ENCODE results near the gene C8B. TPM values are rescaled to one million over a fixed set of nuclear protein-coding genes. Genes with fewer than 3 reads are reported as not detected.

The C8B gene
- total RNA-seq, 1 experiment from 2014 or later, result not detected

- Histone ChIP-seq H3K27me3 (peaks cover 21% of the 10 kb centered on the region; the same call in 1 of the 2 replicates), H3K36me3 (no peaks in the 10 kb centered on the region), H3K4me1 (no peaks in the 10 kb centered on the region), H3K27ac (no peak overlapping the region), H3K4me3 (no peak overlapping the region), H3K9me3 (replicated peaks) (no peaks in the 10 kb centered on the region)
- no peak for DNase-seq
Measured at GRCh38 chr1:56983484-56983883, 17.7 kb upstream of the C8B start.

- Histone ChIP-seq H3K27me3 (peaks cover 21% of the 10 kb centered on the region; the same call in 1 of the 2 replicates), H3K4me1 (no peaks in the 10 kb centered on the region), H3K9me3 (replicated peaks) (no peaks in the 10 kb centered on the region), H3K36me3 (no peaks in the 10 kb centered on the region), H3K27ac (no peak overlapping the region), H3K4me3 (no peak overlapping the region)
- DNase-seq, result no peak
Measured at GRCh38 chr1:56979986-56980755, 14.4 kb upstream of the C8B start.

GRCh38 chr1:56978819-56979218, 13.0 kb upstream of the C8B start:
- H3K4me3 ChIP-seq, result no peak overlapping the region
- no peaks in the 10 kb centered on the region for H3K4me1 ChIP-seq
- no peak for DNase-seq
- no peak overlapping the region for H3K27ac ChIP-seq
- no peaks in the 10 kb centered on the region for H3K9me3 ChIP-seq (replicated peaks)
- no peaks in the 10 kb centered on the region for H3K36me3 ChIP-seq
- H3K27me3 ChIP-seq, result peaks cover 21% of the 10 kb centered on the region; the same call in 1 of the 2 replicates

- Histone ChIP-seq H3K27ac (no peak overlapping the region), H3K27me3 (peaks cover 24% of the 10 kb centered on the region; the same call in 1 of the 2 replicates), H3K4me3 (no peak overlapping the region), H3K4me1 (no peaks in the 10 kb centered on the region), H3K9me3 (replicated peaks) (no peaks in the 10 kb centered on the region), H3K36me3 (no peaks in the 10 kb centered on the region)
- no peak for DNase-seq
Measured at GRCh38 chr1:56977910-56978309, 12.1 kb upstream of the C8B start.

GRCh38 chr1:56975446-56975845, 9.6 kb upstream of the C8B start:
- Histone ChIP-seq H3K4me1 (no peaks in the 10 kb centered on the region), H3K27me3 (peaks cover 13% of the 10 kb centered on the region; the same call in 1 of the 2 replicates), H3K36me3 (no peaks in the 10 kb centered on the region), H3K9me3 (replicated peaks) (no peaks in the 10 kb centered on the region), H3K27ac (no peak overlapping the region), H3K4me3 (no peak overlapping the region)
- DNase-seq, result no peak

- H3K4me3 ChIP-seq, result no peak overlapping the region
- H3K36me3 ChIP-seq, result no peaks in the 10 kb centered on the region
- no peaks in the 10 kb centered on the region for H3K4me1 ChIP-seq
- no peak for DNase-seq
- H3K9me3 ChIP-seq (replicated peaks), result no peaks in the 10 kb centered on the region
- H3K27ac ChIP-seq, result no peak overlapping the region
- peaks cover 7% of the 10 kb centered on the region; the same call in 1 of the 2 replicates for H3K27me3 ChIP-seq
Measured at GRCh38 chr1:56973923-56974742, 8.3 kb upstream of the C8B start.

GRCh38 chr1:56972976-56973375, 7.2 kb upstream of the C8B start:
- no peaks in the 10 kb centered on the region for H3K9me3 ChIP-seq (replicated peaks)
- no peak overlapping the region for H3K27ac ChIP-seq

GRCh38 chr1:56970280-56970679, 4.5 kb upstream of the C8B start:
- Histone ChIP-seq H3K36me3 (no peaks in the 10 kb centered on the region), H3K4me3 (no peak overlapping the region), H3K4me1 (no peaks in the 10 kb centered on the region), H3K9me3 (replicated peaks) (no peaks in the 10 kb centered on the region), H3K27me3 (0 out of 2 replicates have a peak, but pooled peaks cover 4% of the 10 kb centered on the region), H3K27ac (no peak overlapping the region)
- no peak for DNase-seq

More at GRCh38 chr1:56972976-56973375, 7.2 kb upstream of the C8B start:
- H3K27me3 ChIP-seq, result 0 out of 2 replicates have a peak, but pooled peaks cover 4% of the 10 kb centered on the region
- no peak overlapping the region for H3K4me3 ChIP-seq
- no peaks in the 10 kb centered on the region for H3K36me3 ChIP-seq
- no peaks in the 10 kb centered on the region for H3K4me1 ChIP-seq
- no peak for DNase-seq

GRCh38 chr1:56968878-56969495, 3.2 kb upstream of the C8B start:
- Histone ChIP-seq H3K27ac (no peak overlapping the region), H3K4me1 (no peaks in the 10 kb centered on the region), H3K4me3 (no peak overlapping the region), H3K27me3 (0 out of 2 replicates have a peak, but pooled peaks cover 4% of the 10 kb centered on the region), H3K36me3 (no peaks in the 10 kb centered on the region), H3K9me3 (replicated peaks) (no peaks in the 10 kb centered on the region)
- no peak for DNase-seq

GRCh38 chr1:56967900-56968832, 2.4 kb upstream of the C8B start:
- no peak overlapping the region for H3K27ac ChIP-seq
- DNase-seq, result peak; percentile 42 to 50
- no peak overlapping the region for H3K4me3 ChIP-seq
- no peaks in the 10 kb centered on the region for H3K4me1 ChIP-seq
- H3K9me3 ChIP-seq (replicated peaks), result no peaks in the 10 kb centered on the region
- no peaks in the 10 kb centered on the region for H3K36me3 ChIP-seq
- H3K27me3 ChIP-seq, result 0 out of 2 replicates have a peak, but pooled peaks cover 3% of the 10 kb centered on the region

GRCh38 chr1:56967355-56967754, 1.5 kb upstream of the C8B start:
- H3K4me3 ChIP-seq, result no peak overlapping the region
- H3K4me1 ChIP-seq, result no peaks in the 10 kb centered on the region
- no peaks in the 10 kb centered on the region for H3K9me3 ChIP-seq (replicated peaks)
- H3K27ac ChIP-seq, result no peak overlapping the region
- no peak for DNase-seq
- no peaks in the 10 kb centered on the region for H3K36me3 ChIP-seq
- H3K27me3 ChIP-seq, result no peaks in the 10 kb centered on the region

GRCh38 chr1:56966698-56966999, 834 bp upstream of the C8B start:
- no peaks in the 10 kb centered on the region for H3K9me3 ChIP-seq (replicated peaks)
- H3K27ac ChIP-seq, result no peak overlapping the region
- no peaks in the 10 kb centered on the region for H3K4me1 ChIP-seq
- H3K36me3 ChIP-seq, result no peaks in the 10 kb centered on the region
- no peak for DNase-seq
- no peak overlapping the region for H3K4me3 ChIP-seq
- no peaks in the 10 kb centered on the region for H3K27me3 ChIP-seq

- DNase-seq, result no peak
- no peaks in the 10 kb centered on the region for H3K4me1 ChIP-seq
- no peaks in the 10 kb centered on the region for H3K36me3 ChIP-seq
- no peaks in the 10 kb centered on the region for H3K9me3 ChIP-seq (replicated peaks)
- no peak overlapping the region for H3K4me3 ChIP-seq
- no peak overlapping the region for H3K27ac ChIP-seq
- no peaks in the 10 kb centered on the region for H3K27me3 ChIP-seq
Measured at GRCh38 chr1:56965191-56965590, 624 bp downstream of the C8B start.

- Histone ChIP-seq H3K4me3 (no peak overlapping the region), H3K36me3 (no peaks in the 10 kb centered on the region), H3K9me3 (replicated peaks) (no peaks in the 10 kb centered on the region), H3K4me1 (no peaks in the 10 kb centered on the region), H3K27me3 (no peaks in the 10 kb centered on the region), H3K27ac (no peak overlapping the region)
- no peak for DNase-seq
Measured at GRCh38 chr1:56964349-56965017, 1.3 kb downstream of the C8B start.

All from SJCRH30 (cell line).